Adipocyte (in vitro differentiated cells): ENCODE measurements around the gene ZBTB16.

Experiments used
- DNase-seq: peaks from one replicate; pipeline ENCODE4 v3.0.0-alpha.2; 2015; ENCODE audit warnings: low read depth
- H3K27me3 ChIP-seq: replicated peaks from 2 replicates; pipeline ENCODE4 v1.7.0; 2013; ENCODE audit warnings: mild to moderate bottlenecking, low read length, moderate library complexity; ENCODE audit not compliant: control insufficient read depth, insufficient read depth
- H3K36me3 ChIP-seq: 2 replicates; pipeline ENCODE4 v1.7.0; 2013; ENCODE audit warnings: low read length, mild to moderate bottlenecking, moderate library complexity; ENCODE audit not compliant: control insufficient read depth, insufficient read depth, severe bottlenecking
- H3K4me1 ChIP-seq: 2 replicates; pipeline ENCODE4 v1.7.0; 2013; ENCODE audit warnings: mild to moderate bottlenecking, low read length, moderate library complexity; ENCODE audit not compliant: control insufficient read depth, insufficient read depth
- H3K4me3 ChIP-seq: 2 replicates; pipeline ENCODE4 v1.7.0; 2013; ENCODE audit warnings: mild to moderate bottlenecking, low read length, moderate library complexity
- H3K9ac ChIP-seq: 2 replicates; pipeline ENCODE4 v1.7.0; 2013; ENCODE audit warnings: mild to moderate bottlenecking, low read length, moderate library complexity
- H3K9me3 ChIP-seq: 2 replicates; pipeline ENCODE4 v1.7.0; 2013; ENCODE audit warnings: mild to moderate bottlenecking, low read length, moderate library complexity; ENCODE audit not compliant: control insufficient read depth

ZBTB16 gene

DNA sequence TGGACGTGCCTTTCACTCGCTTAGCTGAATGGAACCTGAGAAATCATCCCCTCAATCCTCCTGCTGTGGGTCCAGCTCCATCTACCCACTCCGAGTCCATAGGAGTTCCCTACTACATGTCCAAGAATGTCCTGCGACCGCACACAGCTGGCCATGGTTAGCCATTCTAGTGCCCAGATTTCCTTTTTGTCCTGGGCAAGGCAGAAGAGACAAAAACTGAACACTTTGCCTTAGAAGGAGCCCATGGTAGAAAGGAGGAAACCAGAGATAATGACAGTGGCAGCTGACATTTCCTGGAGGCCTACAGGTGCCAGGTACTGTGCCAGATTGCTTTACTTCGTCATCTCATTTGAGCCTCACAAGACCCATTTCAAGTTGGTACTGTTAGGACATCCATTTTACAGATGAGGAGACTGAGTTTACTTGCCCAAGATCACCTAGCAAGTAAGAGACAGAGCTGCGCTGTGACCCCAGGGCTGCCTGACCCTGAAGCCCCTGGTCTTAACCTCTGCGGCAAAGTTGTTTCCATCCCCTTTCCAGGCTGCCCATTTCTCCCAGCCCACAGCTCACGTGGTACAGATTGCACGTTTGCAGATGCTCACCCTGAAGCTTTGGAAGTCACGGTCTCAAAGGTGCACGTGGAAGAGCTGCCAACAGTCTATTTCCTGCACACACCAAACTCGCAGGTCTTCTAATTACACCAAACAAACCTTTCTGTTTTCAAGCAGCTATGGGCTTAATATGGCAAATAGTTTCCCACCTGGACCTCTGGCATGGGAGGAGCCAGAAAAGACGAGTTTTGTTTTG is 112.7 kb downstream of the ZBTB16 start:
- Histone ChIP-seq H3K4me1 (peaks cover 96% of the 10 kb centered on the region), H3K27me3 (no peaks in the 10 kb centered on the region)

DNA sequence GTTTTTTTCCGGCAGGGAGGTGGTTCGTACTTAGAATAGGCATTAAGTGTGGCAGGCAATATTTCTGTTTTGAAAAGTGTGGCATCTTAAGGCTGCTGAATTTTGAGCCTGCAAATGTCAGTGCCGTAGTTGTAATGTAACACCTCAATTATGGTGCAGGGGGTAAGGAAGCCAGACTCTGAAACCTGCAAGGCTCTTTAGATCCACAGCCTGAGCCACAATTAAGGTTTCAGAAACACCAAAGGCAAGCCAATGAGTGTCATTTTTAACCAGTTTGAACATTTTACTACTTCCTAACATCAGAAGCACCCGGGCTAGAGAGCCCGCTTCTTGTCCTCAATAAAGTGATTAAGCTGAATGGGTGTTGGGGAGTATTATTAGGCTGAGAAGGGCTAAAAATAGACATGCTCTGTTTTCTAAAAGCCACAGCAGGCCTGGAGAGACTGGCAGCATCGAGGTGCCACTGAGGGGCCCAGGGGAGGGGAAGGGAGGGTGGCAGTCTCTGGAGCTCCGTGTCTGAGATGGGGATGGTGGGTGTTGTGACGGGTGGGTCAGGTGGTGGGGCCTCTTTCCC is 113.4 kb downstream of the ZBTB16 start:
- DNase-seq: no peak
- H3K36me3 ChIP-seq: peaks cover 53% of the 10 kb centered on the region
- H3K4me3 ChIP-seq: no peak overlapping the region
- no peaks in the 10 kb centered on the region for H3K9me3 ChIP-seq
- H3K4me1 ChIP-seq: peaks cover 95% of the 10 kb centered on the region
- H3K27me3 ChIP-seq: no peaks in the 10 kb centered on the region
- H3K9ac ChIP-seq: peak overlapping the region; percentile 95

More for the DNA sequence above, 112.7 kb downstream of the ZBTB16 start:
- Histone ChIP-seq H3K9me3 (no peaks in the 10 kb centered on the region), H3K4me3 (no peak overlapping the region), H3K36me3 (peaks cover 48% of the 10 kb centered on the region), H3K9ac (peak overlapping the region; percentile 95)
- no peak for DNase-seq

DNA sequence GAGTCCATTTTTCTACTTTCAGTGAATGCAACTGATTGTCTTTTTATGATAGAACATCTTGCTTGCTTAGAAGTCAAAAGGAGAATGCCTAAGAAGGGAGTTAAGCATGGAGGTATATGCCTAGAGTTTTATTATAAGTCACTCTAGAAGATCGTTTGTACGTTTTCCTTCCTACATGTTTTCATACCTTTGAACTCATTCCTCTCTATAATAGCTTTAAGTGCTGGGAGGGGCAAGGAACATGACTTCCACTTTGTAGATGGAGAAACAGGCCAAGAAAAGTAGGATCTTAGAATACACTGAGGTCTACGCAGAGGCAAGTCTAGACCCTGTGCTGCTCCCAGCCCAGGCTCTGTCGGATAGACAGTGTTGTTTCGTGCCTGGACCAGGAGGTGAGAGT is 114.3 kb downstream of the ZBTB16 start:
- Histone ChIP-seq H3K9ac (peak overlapping the region; percentile 95), H3K36me3 (peaks cover 48% of the 10 kb centered on the region), H3K4me1 (peaks cover 95% of the 10 kb centered on the region), H3K4me3 (no peak overlapping the region), H3K27me3 (no peaks in the 10 kb centered on the region), H3K9me3 (no peaks in the 10 kb centered on the region)
- DNase-seq: no peak

DNA sequence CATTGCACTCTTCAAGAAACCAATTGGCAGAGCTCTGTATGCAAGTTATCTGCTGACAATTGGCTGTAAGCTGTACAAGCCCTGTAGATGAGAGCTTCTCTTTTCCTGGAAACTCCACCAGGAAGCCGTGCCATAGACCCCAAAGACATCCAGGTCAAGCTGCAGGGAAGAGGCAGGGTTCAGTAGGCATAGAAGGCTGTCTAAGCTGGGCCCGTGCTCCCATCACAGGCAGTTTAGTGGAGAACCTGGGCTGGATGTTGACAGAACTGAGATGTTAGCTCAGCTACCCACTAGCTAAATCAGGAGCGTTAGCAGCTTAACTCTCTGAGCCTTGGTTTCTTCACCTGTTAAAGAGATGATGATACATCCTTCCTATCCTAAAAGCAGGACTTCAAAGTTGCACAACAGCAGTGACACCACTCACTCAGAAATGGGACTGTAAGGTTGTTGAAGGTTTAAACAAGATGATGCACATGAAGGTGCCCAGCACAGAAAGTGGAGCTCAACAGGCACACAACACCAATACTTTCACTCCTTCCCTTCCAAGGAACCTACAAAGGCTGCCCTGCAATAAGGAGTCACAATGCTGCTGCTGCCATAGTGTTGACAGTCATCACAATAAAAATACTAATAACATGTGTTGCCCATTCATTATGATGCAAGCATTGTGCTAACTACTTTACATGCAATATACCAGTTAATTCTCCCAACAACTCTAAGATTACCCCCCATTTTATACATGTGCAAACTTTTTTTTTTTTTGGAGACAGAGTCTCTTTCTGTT is 115.4 kb downstream of the ZBTB16 start:
- Histone ChIP-seq H3K4me3 (no peak overlapping the region), H3K9me3 (no peaks in the 10 kb centered on the region), H3K36me3 (peaks cover 48% of the 10 kb centered on the region), H3K4me1 (peaks cover 90% of the 10 kb centered on the region), H3K27me3 (no peaks in the 10 kb centered on the region), H3K9ac (peak overlapping the region; percentile 95)
- no peak for DNase-seq

DNA sequence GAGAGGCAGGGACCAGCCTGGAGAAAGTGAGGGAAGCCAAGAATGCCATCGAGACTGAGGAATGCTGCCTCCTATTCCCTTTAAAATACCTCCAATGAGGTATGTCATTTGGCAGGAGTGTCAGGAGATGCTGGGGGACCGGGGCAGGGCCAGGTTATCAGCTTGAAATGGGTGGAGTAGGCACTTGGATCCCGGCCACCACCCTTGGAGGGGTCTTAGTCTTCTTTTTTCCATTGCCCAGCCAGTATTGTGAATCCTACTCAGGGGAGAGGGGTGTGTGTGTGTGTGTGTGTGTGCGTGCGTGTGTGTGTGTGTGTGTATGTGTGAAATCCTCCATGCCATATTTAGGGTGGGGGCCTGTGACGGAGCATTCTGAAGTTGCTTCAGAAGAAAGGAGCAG is 116.2 kb downstream of the ZBTB16 start:
- peak overlapping the region; percentile 17 for H3K9ac ChIP-seq
- no peak overlapping the region for H3K4me3 ChIP-seq
- H3K4me1 ChIP-seq: peaks cover 90% of the 10 kb centered on the region
- H3K9me3 ChIP-seq: no peaks in the 10 kb centered on the region
- DNase-seq: no peak
- H3K36me3 ChIP-seq: peaks cover 48% of the 10 kb centered on the region
- H3K27me3 ChIP-seq: no peaks in the 10 kb centered on the region

DNA sequence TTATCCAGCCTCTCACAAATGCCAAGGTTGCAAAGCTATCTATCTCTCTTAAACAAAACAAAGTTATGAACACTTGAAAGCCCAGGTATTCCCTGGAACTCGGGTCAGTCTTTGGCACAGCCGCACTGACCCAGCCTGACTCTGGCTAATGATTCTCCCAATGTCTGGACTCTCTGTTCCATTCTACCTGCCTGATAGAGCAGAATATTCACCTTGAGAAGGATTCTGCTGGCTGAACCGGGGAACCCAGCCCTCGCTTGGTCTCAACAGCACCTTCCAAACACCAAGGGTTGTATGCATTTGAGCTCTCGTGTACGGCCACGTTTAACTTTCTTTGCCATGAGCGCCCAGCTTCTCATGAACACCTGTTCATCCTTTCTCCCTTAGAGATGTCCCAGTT is 116.8 kb downstream of the ZBTB16 start:
- H3K4me3 ChIP-seq: no peak overlapping the region
- DNase-seq: no peak
- no peaks in the 10 kb centered on the region for H3K27me3 ChIP-seq
- no peaks in the 10 kb centered on the region for H3K9me3 ChIP-seq
- H3K9ac ChIP-seq: peak overlapping the region; percentile 26
- peaks cover 90% of the 10 kb centered on the region for H3K4me1 ChIP-seq
- peaks cover 52% of the 10 kb centered on the region for H3K36me3 ChIP-seq

DNA sequence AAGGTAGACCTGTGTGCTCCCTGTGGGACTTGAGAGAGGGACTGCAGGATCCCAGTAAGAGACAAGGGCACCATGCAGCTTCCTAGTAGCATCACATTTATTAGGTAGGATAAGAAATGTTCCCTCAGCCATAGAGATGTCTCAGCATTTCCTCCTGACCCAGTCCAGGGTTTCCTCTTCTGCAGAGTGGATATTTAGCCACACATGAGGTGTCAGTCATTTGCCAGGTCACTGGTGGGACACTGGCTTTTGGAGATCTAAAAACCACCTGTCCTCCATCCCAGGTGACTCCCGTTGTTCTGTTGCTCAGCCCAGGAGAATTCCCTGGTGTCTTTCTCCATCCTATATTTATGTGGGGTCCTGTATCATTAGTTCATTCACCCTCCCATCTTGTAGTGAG is 119.1 kb downstream of the ZBTB16 start:
- peaks cover 89% of the 10 kb centered on the region for H3K4me1 ChIP-seq
- no peaks in the 10 kb centered on the region for H3K27me3 ChIP-seq
- peak overlapping the region; percentile 15 for H3K4me3 ChIP-seq
- no peak for DNase-seq
- peaks cover 38% of the 10 kb centered on the region for H3K36me3 ChIP-seq
- no peaks in the 10 kb centered on the region for H3K9me3 ChIP-seq
- peak overlapping the region; percentile 88 for H3K9ac ChIP-seq

DNA sequence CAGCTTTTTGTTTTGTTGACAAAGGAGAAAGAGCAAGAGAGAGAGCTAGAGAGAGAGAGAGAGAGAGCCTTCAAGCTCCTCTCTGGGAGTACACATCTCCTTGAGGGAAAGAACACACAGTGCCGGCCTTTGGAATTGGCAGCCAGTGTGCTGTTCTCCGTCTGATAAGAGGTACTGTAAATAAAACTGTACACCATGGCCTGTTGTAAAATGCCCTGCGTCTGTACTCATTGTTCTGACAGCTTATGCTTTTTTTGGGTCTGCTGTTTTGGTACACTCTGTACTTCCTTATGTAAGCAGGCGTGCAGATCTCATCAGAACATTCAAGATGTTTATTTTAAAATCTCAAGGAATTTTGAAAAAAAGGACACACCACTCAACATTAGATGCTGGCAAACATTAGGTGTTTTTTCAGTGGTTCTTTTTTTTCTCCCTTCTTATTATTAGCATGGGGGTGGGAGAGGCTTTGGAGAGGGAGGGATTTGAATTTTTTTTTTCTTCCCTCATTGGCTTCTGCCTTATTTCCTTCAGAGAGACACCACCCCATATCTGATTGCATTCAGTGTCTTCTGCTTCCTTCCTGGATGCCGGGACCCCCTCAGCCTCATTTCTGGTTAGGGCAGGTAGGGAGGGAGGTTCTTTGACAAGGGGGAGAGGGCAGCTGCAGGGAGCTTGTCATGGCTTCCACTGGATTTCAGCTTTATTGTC is 119.9 kb downstream of the ZBTB16 start:
- Histone ChIP-seq H3K9me3 (no peaks in the 10 kb centered on the region), H3K36me3 (peaks cover 37% of the 10 kb centered on the region), H3K27me3 (no peaks in the 10 kb centered on the region), H3K9ac (peak overlapping the region; percentile 94), H3K4me3 (peak overlapping the region; percentile 73), H3K4me1 (peaks cover 87% of the 10 kb centered on the region)
- peak; percentile 97 for DNase-seq

DNA sequence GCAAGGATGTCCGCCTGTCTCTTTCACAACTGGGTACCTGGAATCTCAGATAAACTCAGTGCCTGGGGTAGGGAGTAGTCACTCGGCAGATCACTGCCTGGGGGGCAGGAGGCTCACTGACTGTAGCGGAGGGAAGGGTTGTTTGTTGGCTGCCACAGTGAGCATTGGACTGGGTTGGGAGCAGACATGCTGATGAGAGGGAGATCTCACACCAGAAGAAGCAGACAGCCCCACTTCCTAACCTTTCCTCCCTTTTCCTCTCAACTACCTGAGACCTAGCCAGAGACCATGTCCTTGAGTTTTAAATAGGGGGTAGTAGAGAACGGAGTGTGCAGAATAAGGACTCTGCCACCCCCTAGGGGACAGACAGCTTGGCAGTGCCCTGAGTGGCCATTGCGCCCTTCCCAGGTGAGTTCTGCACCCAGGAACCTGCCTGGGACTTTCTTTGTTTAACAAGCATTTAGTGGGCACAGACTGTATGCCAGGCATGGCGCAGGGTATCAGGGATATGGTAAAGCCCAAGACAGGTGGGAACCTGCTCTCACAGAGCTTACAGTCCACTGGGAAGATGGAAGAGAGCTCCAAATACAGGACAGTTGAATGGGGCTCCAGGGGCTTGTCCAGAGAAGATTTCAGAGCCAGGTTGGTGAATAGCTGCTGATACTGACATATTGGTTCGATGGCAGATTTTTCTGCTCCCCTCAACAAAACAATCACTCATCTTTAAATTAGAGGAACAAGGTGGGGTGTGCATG is 121.0 kb downstream of the ZBTB16 start:
- Histone ChIP-seq H3K4me1 (peaks cover 77% of the 10 kb centered on the region), H3K9me3 (no peaks in the 10 kb centered on the region), H3K27me3 (no peaks in the 10 kb centered on the region), H3K36me3 (peaks cover 35% of the 10 kb centered on the region), H3K4me3 (peak overlapping the region; percentile 73), H3K9ac (peak overlapping the region; percentile 94)
- peak; percentile 45 for DNase-seq

DNA sequence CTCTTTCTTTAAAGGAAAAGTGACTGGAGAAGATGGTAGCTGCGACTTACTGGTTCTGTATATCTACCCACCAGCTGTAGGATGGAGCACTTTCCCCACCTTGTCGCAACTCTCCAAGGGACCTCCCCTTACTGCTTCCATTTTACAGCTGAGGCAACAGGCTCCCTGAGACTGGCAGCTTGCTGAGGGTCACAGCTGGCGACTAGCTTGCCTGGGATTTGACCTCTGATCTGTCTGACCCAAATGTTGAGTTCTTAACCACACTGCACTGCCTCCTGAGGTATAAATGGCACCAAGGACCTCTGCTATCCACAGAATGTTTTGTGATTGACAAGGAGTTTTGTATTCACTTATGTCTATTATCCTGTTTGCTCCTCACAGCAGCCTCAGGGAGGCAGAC is 121.7 kb downstream of the ZBTB16 start:
- Histone ChIP-seq H3K27me3 (no peaks in the 10 kb centered on the region), H3K9ac (peak overlapping the region; percentile 94)

More for the DNA sequence above, 121.7 kb downstream of the ZBTB16 start:
- Histone ChIP-seq H3K4me1 (peaks cover 75% of the 10 kb centered on the region), H3K4me3 (peak overlapping the region; percentile 73), H3K9me3 (no peaks in the 10 kb centered on the region), H3K36me3 (peaks cover 39% of the 10 kb centered on the region)
- no peak for DNase-seq
